HCT116 (cell line): ENCODE data around the gene OOSP4B. TPM values are rescaled to one million over a fixed set of nuclear protein-coding genes. Genes with fewer than 3 reads are reported as not detected.

Experiments
- ATAC-seq: fragments of 200-7000 bp; cut with Tn5 transposase; 2 replicates; pipeline ENCODE4 v1.9.1; 2020; ENCODE audit warnings: mild to moderate bottlenecking, moderate library complexity
- BruUV-seq: library from RNA; stranded (reverse); fragments of 400-500 nt; replicated peaks from 2 replicates; lab custom pipeline; 2021; lab: Mats Ljungman, UMichigan
- CTCF ChIA-PET: fragments of 300-600 bp; sonication (Branson Sonifier 250); formaldehyde crosslinking; loops from one replicate; lab custom pipeline; 2021; ENCODE audit warnings: antibody characterized with exemption; lab: Charles Lee
- POLR2A ChIA-PET: fragments of 300-600, 350-600 bp; sonication (Branson Sonifier 250); formaldehyde crosslinking; loops from one replicate; lab custom pipeline; 2021; ENCODE audit warnings: antibody characterized with exemption; lab: Charles Lee
- RAD21 ChIA-PET, 2 experiments: fragments of 300-600 bp; sonication (Branson Sonifier 250); formaldehyde crosslinking; loops; one replicate each; lab custom pipeline; 2023; ENCODE audit warnings: low total read pairs in 2 of 2; ENCODE audit not compliant: uncharacterized antibody in 2 of 2, unreplicated experiment in 2 of 2, low non-redundant PET in 1 of 2; lab: Charles Lee
- DNase-seq: peaks from one replicate; pipeline ENCODE4 v3.0.0-alpha.2; 2010; ENCODE audit warnings: low read depth, low spot score
- H2AFZ ChIP-seq: fragments of 200-600 bp; shearing (Covaris generic), sonication (generic); 2 replicates; pipeline ENCODE4 v1.6.1; 2017; ENCODE audit warnings: low read depth, mixed run types, mixed read lengths, antibody characterized with exemption, low read length; ENCODE audit not compliant: poor library complexity, severe bottlenecking
- H3K27ac ChIP-seq: 2 replicates; pipeline ENCODE4 v1.5.1; 2012; ENCODE audit warnings: low read depth, low read length
- H3K27me3 ChIP-seq: fragments of 200-600 bp; sonication (generic); 2 replicates; pipeline ENCODE4 v1.6.1; 2016; ENCODE audit warnings: mixed run types, low read length, mixed read lengths; ENCODE audit not compliant: insufficient read depth
- H3K36me3 ChIP-seq, 2 experiments: fragments of 200-500 bp in 1 of 2; fragments of 200-600 bp in 1 of 2; sonication (Bioruptor generic) in 1 of 2; sonication (generic) in 1 of 2; 2 replicates each; pipeline versions ENCODE4 v1.5.1 to v1.6.1; 2014 to 2016; ENCODE audit warnings: low read length in 2 of 2, inconsistent platforms in 1 of 2, mixed read lengths in 1 of 2, mixed run types in 1 of 2; ENCODE audit not compliant: insufficient read depth in 2 of 2, control insufficient read depth in 1 of 2
- H3K4me1 ChIP-seq, 2 experiments: fragments of 200-600 bp in 1 of 2; sonication (generic) in 1 of 2; 2 replicates each; pipeline versions ENCODE4 v1.5.1 to v1.6.1; 2012 to 2017; ENCODE audit warnings: low read length in 2 of 2, inconsistent platforms in 1 of 2, mild to moderate bottlenecking in 1 of 2, mixed read lengths in 1 of 2, mixed run types in 1 of 2, moderate library complexity in 1 of 2; ENCODE audit not compliant: insufficient read depth in 2 of 2, control insufficient read depth in 1 of 2
- H3K4me2 ChIP-seq: fragments of 200-600 bp; sonication (generic); 2 replicates; pipeline ENCODE4 v1.6.1; 2017; ENCODE audit warnings: mixed run types, low read length, mixed read lengths
- H3K4me3 ChIP-seq, 2 experiments: fragments of 200-600 bp in 1 of 2; sonication (generic) in 1 of 2; replicated peaks in 1 of 2; 2 replicates each; pipeline ENCODE4 v1.5.1; 2011 to 2016; ENCODE audit warnings: low read length in 2 of 2, control low read depth in 1 of 2, low read depth in 1 of 2, mild to moderate bottlenecking in 1 of 2, mixed read lengths in 1 of 2, mixed run types in 1 of 2
- H3K79me2 ChIP-seq: fragments of 200-600 bp; sonication (generic); 2 replicates; pipeline ENCODE4 v1.6.1; 2017; ENCODE audit warnings: mild to moderate bottlenecking, mixed run types, low read length, moderate library complexity, mixed read lengths; ENCODE audit not compliant: insufficient read depth
- H3K9ac ChIP-seq: fragments of 200-600 bp; sonication (generic); 2 replicates; pipeline ENCODE4 v1.6.1; 2016; ENCODE audit warnings: low read length, mixed read lengths
- H3K9me2 ChIP-seq: fragments of 200-600 bp; sonication (generic), shearing (Covaris generic); 2 replicates; pipeline ENCODE4 v1.6.1; 2017; ENCODE audit warnings: mixed run types, mild to moderate bottlenecking, moderate library complexity; ENCODE audit not compliant: insufficient read depth
- H3K9me3 ChIP-seq, 2 experiments: fragments of 200-500 bp in 1 of 2; fragments of 200-600 bp in 1 of 2; sonication (Bioruptor generic) in 1 of 2; sonication (generic) in 1 of 2; 2 replicates each; pipeline ENCODE4 v1.6.1; 2014 to 2017; ENCODE audit warnings: low read length in 2 of 2, mixed read lengths in 2 of 2, inconsistent platforms in 1 of 2, low read depth in 1 of 2, mild to moderate bottlenecking in 1 of 2, mixed run types in 1 of 2, moderate library complexity in 1 of 2; ENCODE audit not compliant: control insufficient read depth in 1 of 2, insufficient read depth in 1 of 2
- H4K20me1 ChIP-seq: fragments of 200-600 bp; sonication (generic), shearing (Covaris generic); 2 replicates; pipeline ENCODE4 v1.6.1; 2017; ENCODE audit warnings: mixed run types, mild to moderate bottlenecking, moderate library complexity; ENCODE audit not compliant: insufficient read depth
- ATF3 ChIP-seq: IDR thresholded peaks from 2 replicates; pipeline ENCODE4 v1.6.1; 2012
- CBX3 ChIP-seq: IDR thresholded peaks from 2 replicates; pipeline ENCODE4 v1.6.1; 2012; ENCODE audit warnings: low read depth
- CEBPB ChIP-seq: IDR thresholded peaks from 2 replicates; pipeline ENCODE4 v1.6.1; 2012; ENCODE audit warnings: low read depth
- CTCF ChIP-seq, 3 experiments: fragments of 200-600 bp in 1 of 3; sonication (generic) in 1 of 3; IDR thresholded peaks in 2 of 3; conservative IDR thresholded peaks in 1 of 3; 2 replicates each; pipeline ENCODE4 v1.5.1; 2012 to 2017; ENCODE audit warnings: low read depth in 2 of 3, low read length in 2 of 3, antibody characterized with exemption in 1 of 3, borderline replicate concordance in 1 of 3, control low read depth in 1 of 3, mild to moderate bottlenecking in 1 of 3, mixed read lengths in 1 of 3, mixed run types in 1 of 3, moderate library complexity in 1 of 3; ENCODE audit not compliant: insufficient read depth in 1 of 3
- EGR1 ChIP-seq: IDR thresholded peaks from 2 replicates; pipeline ENCODE4 v1.6.1; 2012; ENCODE audit warnings: low read depth
- ELF1 ChIP-seq: IDR thresholded peaks from 2 replicates; pipeline ENCODE4 v1.6.1; 2012; ENCODE audit warnings: low read depth, borderline replicate concordance
- EZH2phosphoT487 ChIP-seq: fragments of 200-600 bp; IDR thresholded peaks from 2 replicates; pipeline ENCODE4 v1.6.1; 2018; ENCODE audit warnings: antibody characterized with exemption, borderline replicate concordance
- FOSL1 ChIP-seq: IDR thresholded peaks from 2 replicates; pipeline ENCODE4 v1.6.1; 2012; ENCODE audit warnings: low read depth
- JUND ChIP-seq: IDR thresholded peaks from 2 replicates; pipeline ENCODE4 v1.6.1; 2012
- MAX ChIP-seq: IDR thresholded peaks from 2 replicates; pipeline ENCODE4 v1.6.1; 2012
- POLR2A ChIP-seq: IDR thresholded peaks from 2 replicates; pipeline ENCODE4 v1.7.0; 2011; ENCODE audit warnings: borderline replicate concordance; ENCODE audit not compliant: insufficient read depth, insufficient read length; ENCODE audit errors: extremely low read depth
- POLR2AphosphoS5 ChIP-seq: IDR thresholded peaks from 2 replicates; pipeline ENCODE4 v1.6.1; 2011; ENCODE audit warnings: mild to moderate bottlenecking, low read depth, low read length, moderate library complexity
- RAD21 ChIP-seq: IDR thresholded peaks from 2 replicates; pipeline ENCODE4 v1.6.1; 2012; ENCODE audit warnings: low read depth, mild to moderate bottlenecking
- SIN3A ChIP-seq: IDR thresholded peaks from 2 replicates; pipeline ENCODE4 v1.6.1; 2012; ENCODE audit warnings: low read depth
- SP1 ChIP-seq: IDR thresholded peaks from 2 replicates; pipeline ENCODE4 v1.6.1; 2012; ENCODE audit warnings: low read depth
- SRF ChIP-seq: IDR thresholded peaks from 2 replicates; pipeline ENCODE4 v1.6.1; 2012; ENCODE audit warnings: low read depth
- YY1 ChIP-seq: IDR thresholded peaks from 2 replicates; pipeline ENCODE4 v1.6.1; 2011; ENCODE audit warnings: low read length, low read depth, moderate library complexity, mild to moderate bottlenecking; ENCODE audit not compliant: insufficient replicate concordance; ENCODE audit errors: extremely low read depth
- ZFX ChIP-seq: fragments of 450-650 bp; IDR thresholded peaks from 2 replicates; pipeline ENCODE4 v1.6.1; 2017
- ZNF274 ChIP-seq: fragments of 200-500 bp; sonication (Bioruptor generic); IDR thresholded peaks from 2 replicates; pipeline ENCODE4 v1.6.1; 2014; ENCODE audit warnings: mild to moderate bottlenecking, low read depth, low read length, inconsistent platforms
- intact Hi-C: fragments of 100-400 bp; cut with micrococcal nuclease; formaldehyde crosslinking; loops from 2 replicates; pipeline ENCODE4 v1.10.0; 2022
- total RNA-seq: library from RNA; stranded (reverse); gene quantifications from one replicate; pipeline ENCODE4 v1.2.1, GENCODE V29; 2021; ENCODE audit not compliant: unreplicated experiment

Gene OOSP4B
- total RNA-seq, 1 experiment from 2014 or later = not detected

GRCh38 chr11:59967677-59968394 is 49.1 kb upstream of the OOSP4B start (continued):
- no peak for TF ChIP-seq SIN3A
- TF ChIP-seq CTCF (IDR thresholded peaks at IDR 0.05 in 2 of 3, conservative IDR thresholded peaks at IDR 0.05 in 1 of 3; ENCODE audit: borderline replicate concordance in 1 of 3, insufficient read depth in 1 of 3, low read depth in 2 of 3, low read length in 2 of 3) = no peak
- no peak for TF ChIP-seq MAX
- no peak for TF ChIP-seq EGR1
- no peak for TF ChIP-seq FOSL1
- TF ChIP-seq POLR2AphosphoS5 = no peak
- no peak for TF ChIP-seq CEBPB

GRCh38 chr11:59968395-59968783 is 48.6 kb upstream of the OOSP4B start:
- intact Hi-C loops = no loop called here
- Histone ChIP-seq H4K20me1 (no peaks in the 10 kb centered on the region), H3K27ac (no peak overlapping the region), H3K4me1 (no peaks in the 10 kb centered on the region), H3K9me3 (no peaks in the 10 kb centered on the region), H2AFZ (no peak overlapping the region), H3K9me2 (no peaks in the 10 kb centered on the region), H3K79me2 (no peaks in the 10 kb centered on the region), H3K4me3 (no peak overlapping the region)
- no peak for ATAC-seq
- ChIA-PET POLR2A (no interaction called here), RAD21 (no interaction called here)
- DNase-seq = no peak
- no peak for TF ChIP-seq JUND
- no peak for TF ChIP-seq RAD21
- no peak for TF ChIP-seq EGR1
- no peak for TF ChIP-seq CBX3
- TF ChIP-seq POLR2A = no peak
- no peak for TF ChIP-seq ELF1
- no peak for TF ChIP-seq SRF
- no peak for TF ChIP-seq ZFX
- no peak for TF ChIP-seq EZH2phosphoT487
- no peak for TF ChIP-seq SP1
- no peak for TF ChIP-seq YY1
- TF ChIP-seq CTCF (IDR thresholded peaks at IDR 0.05 in 2 of 3, conservative IDR thresholded peaks at IDR 0.05 in 1 of 3; ENCODE audit: borderline replicate concordance in 1 of 3, insufficient read depth in 1 of 3, low read depth in 2 of 3, low read length in 2 of 3) = no peak
- no peak for TF ChIP-seq MAX
- no peak for TF ChIP-seq FOSL1
- TF ChIP-seq ZNF274 = no peak
- no peak for TF ChIP-seq ATF3
- TF ChIP-seq, all 23 proteins: peak for 0
- Histone ChIP-seq H3K27me3 (no peaks in the 10 kb centered on the region), H3K36me3 (no peaks in the 10 kb centered on the region), H3K4me2 (no peak overlapping the region), H3K9ac (no peak overlapping the region)
- no TSS peak for BruUV-seq
- CTCF ChIA-PET = no interaction called here
